GM19397 (cell line): ENCODE data around the gene ZNF281.
A peak's percentile ranks its signal among the peaks of the same experiment; 100 is the strongest.
"Not testable (repeated sequence)": the region's sequence is repeated elsewhere in the genome, so short reads cannot be mapped to it uniquely, and the experiment has no call there.

Source experiments
- ATAC-seq: cut with Tn5 transposase; IDR thresholded peaks from one replicate; pipeline ENCODE4 v1.9.1; 2021; ENCODE audit warnings: mild to moderate bottlenecking, moderate library complexity; ENCODE audit not compliant: unreplicated experiment

ZNF281 gene

GRCh38 chr1:200429221-200429751 is 19.4 kb upstream of the ZNF281 start:
- no peak for ATAC-seq

- no peak for ATAC-seq
These were observed 18.8 kb upstream of the ZNF281 start for GRCh38 chr1:200428482-200429205.

GRCh38 chr1:200427744-200428143 is 17.9 kb upstream of the ZNF281 start:
- ATAC-seq = no peak

- ATAC-seq = no peak
These were observed 16.4 kb upstream of the ZNF281 start for GRCh38 chr1:200426196-200426595.

- ATAC-seq = no peak
These were observed 13.4 kb upstream of the ZNF281 start for GRCh38 chr1:200423235-200423634.

GRCh38 chr1:200422211-200422610 is 12.4 kb upstream of the ZNF281 start:
- no peak for ATAC-seq

- peak; percentile 59 for ATAC-seq
These were observed 6.2 kb upstream of the ZNF281 start for GRCh38 chr1:200415789-200416593.

GRCh38 chr1:200415227-200415626 is 5.4 kb upstream of the ZNF281 start:
- ATAC-seq = peak; percentile 49

- no peak for ATAC-seq
These were observed 4.8 kb upstream of the ZNF281 start for GRCh38 chr1:200414657-200415056.

- ATAC-seq = not testable (repeated sequence)
These were observed 3.9 kb upstream of the ZNF281 start for GRCh38 chr1:200413766-200414165.

GRCh38 chr1:200411406-200412257 is 1.8 kb upstream of the ZNF281 start:
- no peak for ATAC-seq

GRCh38 chr1:200410566-200410878 is 686 bp upstream of the ZNF281 start:
- ATAC-seq = no peak

- ATAC-seq = peak; percentile 17
These were observed 554 bp downstream of the ZNF281 start for GRCh38 chr1:200409203-200409760.

- no peak for ATAC-seq
These were observed 3.6 kb downstream of the ZNF281 start for GRCh38 chr1:200406161-200406797.

GRCh38 chr1:200405264-200405663 is 4.6 kb downstream of the ZNF281 start:
- no peak for ATAC-seq

GRCh38 chr1:200401708-200402107 is 8.1 kb downstream of the ZNF281 start:
- no peak for ATAC-seq

GRCh38 chr1:200401263-200401662 is 8.6 kb downstream of the ZNF281 start:
- ATAC-seq = no peak

GRCh38 chr1:200400556-200400955 is 9.3 kb downstream of the ZNF281 start:
- ATAC-seq = no peak

- ATAC-seq = no peak
These were observed 10.0 kb downstream of the ZNF281 start for GRCh38 chr1:200399860-200400259.

GRCh38 chr1:200398373-200398772 is 11.5 kb downstream of the ZNF281 start:
- ATAC-seq = no peak
